Measurements from ENCODE around the gene CRYZL1.
A peak's percentile ranks its signal among the peaks of the same experiment; 100 is the strongest.

Gene CRYZL1

GRCh38 chr21:33661146-33661545, 19.6 kb upstream of the CRYZL1 start:
- DNase-seq (ENCODE audit: low read depth) = no peak

- no peak for DNase-seq (ENCODE audit: low read depth)
These were observed 18.9 kb upstream of the CRYZL1 start for GRCh38 chr21:33660406-33660805.

- no peak for DNase-seq (ENCODE audit: low read depth)
These were observed 18.0 kb upstream of the CRYZL1 start for GRCh38 chr21:33659568-33659949.

- DNase-seq (ENCODE audit: low read depth) = no peak
These were observed 17.5 kb upstream of the CRYZL1 start for GRCh38 chr21:33658919-33659567.

GRCh38 chr21:33657124-33657820, 15.7 kb upstream of the CRYZL1 start:
- no peak for DNase-seq (ENCODE audit: low read depth)

GRCh38 chr21:33655588-33656221, 14.2 kb upstream of the CRYZL1 start:
- DNase-seq (ENCODE audit: low read depth) = no peak

GRCh38 chr21:33654412-33654811, 12.9 kb upstream of the CRYZL1 start:
- DNase-seq (ENCODE audit: low read depth) = no peak

- no peak for DNase-seq (ENCODE audit: low read depth)
These were observed 10.6 kb upstream of the CRYZL1 start for GRCh38 chr21:33651965-33652680.

GRCh38 chr21:33650929-33651509, 9.5 kb upstream of the CRYZL1 start:
- no peak for DNase-seq (ENCODE audit: low read depth)

GRCh38 chr21:33650230-33650629, 8.7 kb upstream of the CRYZL1 start:
- no peak for DNase-seq (ENCODE audit: low read depth)

- DNase-seq (ENCODE audit: low read depth) = no peak
These were observed 7.0 kb upstream of the CRYZL1 start for GRCh38 chr21:33648555-33648954.

- no peak for DNase-seq (ENCODE audit: low read depth)
These were observed 6.0 kb upstream of the CRYZL1 start for GRCh38 chr21:33647587-33647986.

- no peak for DNase-seq (ENCODE audit: low read depth)
These were observed 4.2 kb upstream of the CRYZL1 start for GRCh38 chr21:33645730-33646129.

GRCh38 chr21:33644383-33645074, 3.0 kb upstream of the CRYZL1 start:
- DNase-seq (ENCODE audit: low read depth) = no peak

GRCh38 chr21:33643658-33644311, 2.2 kb upstream of the CRYZL1 start:
- no peak for DNase-seq (ENCODE audit: low read depth)

GRCh38 chr21:33642896-33643657, 1.5 kb upstream of the CRYZL1 start:
- no peak for DNase-seq (ENCODE audit: low read depth)

- peak; percentile 100 for DNase-seq (ENCODE audit: low read depth)
These were observed 720 bp upstream of the CRYZL1 start, which contains the start of gene ITSN1 for GRCh38 chr21:33642027-33642895. TSS of gene ITSN1 (plus strand) at chr21:33642501. CDS start at chr21:33718829, 76,328 bp downstream.

- DNase-seq (ENCODE audit: low read depth) = no peak
These were observed 717 bp downstream of the CRYZL1 start for GRCh38 chr21:33640697-33641351.

GRCh38 chr21:33634254-33634653, 7.3 kb downstream of the CRYZL1 start:
- DNase-seq (ENCODE audit: low read depth) = no peak
